Stromal cell of bone marrow (primary cell): ENCODE results near the gene KCNJ1.

ENCODE experiments used
- DNase-seq: peaks from one replicate; pipeline ENCODE4 v3.0.0-alpha.2; 2012; ENCODE audit warnings: low read depth

Gene KCNJ1

DNA sequence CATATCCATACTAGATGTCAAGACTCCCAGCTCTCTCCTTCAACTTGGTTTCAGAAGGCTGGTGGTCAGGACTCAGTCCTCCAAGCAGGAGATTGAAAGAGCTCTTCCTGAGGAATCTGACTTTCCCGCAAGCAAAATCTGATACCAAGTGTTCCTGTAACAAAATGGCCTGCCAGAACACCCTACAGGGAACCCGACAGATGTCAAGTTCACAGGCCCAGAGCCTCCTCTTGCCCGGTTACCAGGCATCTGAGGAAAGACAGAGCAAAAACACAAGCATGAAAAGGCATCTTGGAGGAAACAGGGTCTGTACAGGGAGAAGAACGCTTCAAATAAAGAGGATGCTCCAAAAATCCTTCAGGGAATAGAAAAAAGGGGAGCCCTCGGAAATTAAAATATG is 15.4 kb upstream of the KCNJ1 start:
- no peak for DNase-seq

- no peak for DNase-seq
Measured at GRCh38 chr11:128881221-128881620, 14.1 kb upstream of the KCNJ1 start.

GRCh38 chr11:128879817-128880216 is 12.7 kb upstream of the KCNJ1 start:
- no peak for DNase-seq

GRCh38 chr11:128878455-128878854 is 11.4 kb upstream of the KCNJ1 start:
- DNase-seq: no peak

- no peak for DNase-seq
Measured at GRCh38 chr11:128877726-128878125, 10.6 kb upstream of the KCNJ1 start.

- no peak for DNase-seq
Measured at GRCh38 chr11:128876133-128876650, 9.1 kb upstream of the KCNJ1 start.

DNA sequence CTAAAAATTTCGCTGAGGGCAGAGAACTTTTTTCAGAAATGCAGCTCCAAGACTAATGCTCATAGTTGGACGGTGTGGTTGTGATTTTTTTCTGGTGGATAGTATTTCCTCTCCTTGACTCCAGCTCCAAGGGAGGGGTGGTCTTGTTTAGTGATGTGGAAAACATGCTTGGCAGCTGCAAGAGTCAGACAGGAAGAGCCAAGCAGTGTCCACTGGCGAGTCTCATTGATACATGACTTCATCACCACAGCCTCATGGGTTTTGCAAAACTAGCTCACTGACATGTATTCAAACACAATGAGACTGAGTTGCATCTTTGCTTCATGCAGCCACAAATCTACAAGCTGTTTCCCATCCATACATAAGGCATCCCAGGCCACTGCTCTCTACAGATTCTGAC is 7.3 kb upstream of the KCNJ1 start:
- DNase-seq: no peak

GRCh38 chr11:128872594-128872993 is 5.5 kb upstream of the KCNJ1 start:
- no peak for DNase-seq

GRCh38 chr11:128872094-128872493 is 5.0 kb upstream of the KCNJ1 start:
- DNase-seq: no peak

DNA sequence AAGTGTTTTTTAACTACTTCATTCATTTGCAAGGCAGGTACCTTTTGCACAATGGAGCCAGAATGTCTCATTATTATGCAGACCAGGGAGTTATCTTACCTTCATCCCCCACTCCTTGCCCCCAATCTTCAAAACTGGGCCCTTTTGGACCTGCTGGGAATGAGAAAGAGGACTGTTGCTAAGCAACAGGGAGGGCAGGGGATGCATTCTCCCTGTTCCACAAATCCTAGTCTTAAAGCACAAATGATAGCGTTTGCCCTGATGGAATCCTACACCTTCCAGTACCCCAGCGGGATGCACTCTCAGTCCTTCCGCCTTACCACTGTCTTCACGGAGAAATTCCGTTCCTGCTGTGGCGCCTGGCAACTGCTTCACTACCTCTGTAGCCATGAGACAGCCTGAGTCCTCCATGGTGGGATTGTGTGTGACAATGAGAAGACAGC is 4.1 kb upstream of the KCNJ1 start:
- DNase-seq: no peak

- no peak for DNase-seq
Measured at GRCh38 chr11:128868841-128869671, 2.0 kb upstream of the KCNJ1 start.

- DNase-seq: no peak
Measured at GRCh38 chr11:128865490-128865889, 1.6 kb downstream of the KCNJ1 start.

DNA sequence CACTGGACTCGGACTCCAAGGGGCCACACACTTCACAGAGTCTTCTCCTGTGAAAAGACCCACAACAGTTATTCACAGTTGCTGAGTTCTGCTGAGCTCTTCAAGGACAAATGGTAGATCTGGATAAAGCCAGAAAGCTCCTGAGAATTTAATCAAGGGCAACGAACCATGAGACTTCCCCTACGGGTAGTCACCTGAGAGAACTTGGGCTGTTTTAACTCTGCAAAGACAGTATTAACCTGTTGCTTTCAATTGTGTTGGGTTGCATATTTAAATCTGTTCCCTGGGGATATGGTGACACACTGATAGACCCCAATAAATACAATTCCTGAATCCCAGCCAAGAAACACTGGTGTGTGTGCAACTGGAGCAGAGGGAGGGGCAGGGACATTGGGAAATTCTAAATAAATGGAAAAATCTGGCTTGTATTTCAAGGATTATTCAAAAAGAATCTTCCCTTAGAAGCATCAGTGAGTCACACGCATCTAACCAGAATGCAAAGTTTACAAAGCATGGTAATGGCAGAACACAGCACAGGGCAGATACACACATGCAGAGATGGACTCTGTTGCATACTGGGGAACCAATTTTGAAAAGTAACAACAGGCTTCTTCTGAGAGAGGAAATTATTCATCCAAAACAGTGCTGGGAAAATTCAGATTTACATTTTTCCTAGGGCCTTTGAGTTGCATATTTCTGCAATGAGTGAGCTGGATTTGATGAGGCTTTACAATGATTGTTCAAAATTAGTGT is 4.0 kb downstream of the KCNJ1 start:
- peak; percentile 52 for DNase-seq

DNA sequence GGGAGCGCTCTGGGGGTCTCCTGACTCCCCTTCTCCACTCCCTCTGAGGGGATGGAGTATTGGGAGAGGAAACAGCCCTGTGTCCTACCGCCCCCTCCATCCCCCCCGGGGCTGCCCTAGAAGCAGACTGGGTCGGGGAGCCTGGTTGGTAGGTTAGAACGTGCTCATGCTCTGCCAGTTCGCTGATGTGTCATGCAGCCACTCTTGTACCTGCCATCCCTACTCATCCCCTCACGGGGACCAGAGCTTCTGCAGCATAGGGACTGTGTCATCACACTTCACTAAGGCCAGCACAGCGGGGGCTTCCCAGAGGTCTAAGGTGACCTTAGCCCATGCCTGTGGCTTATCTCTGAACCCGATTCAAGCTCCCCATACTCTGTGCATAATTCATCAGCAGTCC is 4.7 kb downstream of the KCNJ1 start:
- DNase-seq: no peak

DNA sequence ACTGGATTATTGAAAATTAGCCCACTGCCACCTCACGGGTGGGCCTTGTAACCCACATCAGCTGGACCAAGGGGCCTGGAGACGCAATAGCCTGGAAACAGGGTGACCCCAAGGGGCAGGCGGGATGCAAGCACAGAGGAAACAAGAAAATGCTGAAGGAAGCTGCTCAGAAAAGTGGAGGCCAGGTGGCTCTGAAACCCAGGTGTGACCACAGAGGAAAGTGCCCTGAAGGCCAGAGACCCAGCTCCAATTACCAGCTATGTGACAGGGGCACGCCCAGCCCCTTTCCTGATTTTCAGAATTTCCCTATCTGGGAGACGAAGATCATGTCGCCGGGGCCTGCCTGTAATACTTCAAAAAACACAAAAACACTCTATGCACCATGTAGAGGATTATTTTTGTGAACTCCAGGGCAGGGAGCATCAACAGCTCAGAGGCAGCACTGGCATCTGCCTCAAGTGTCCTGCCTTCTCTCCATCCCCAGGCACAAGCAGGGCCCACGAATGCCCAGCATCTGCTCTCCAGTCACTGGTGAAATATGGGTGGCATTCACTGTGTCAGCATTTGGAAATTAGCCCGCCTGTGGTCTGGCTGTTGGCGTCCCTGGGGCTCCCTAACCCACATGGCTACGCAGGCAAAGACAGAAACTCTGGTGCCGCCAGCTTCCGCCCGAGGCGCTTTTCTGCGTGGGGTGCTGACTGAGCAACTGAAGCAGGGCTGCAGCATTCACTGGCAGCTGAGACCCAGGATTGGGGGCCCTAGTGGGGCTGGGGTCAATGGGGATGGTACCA is 6.3 kb downstream of the KCNJ1 start:
- DNase-seq: peak; percentile 64

- no peak for DNase-seq
Measured at GRCh38 chr11:128859563-128860441, 7.3 kb downstream of the KCNJ1 start.

DNA sequence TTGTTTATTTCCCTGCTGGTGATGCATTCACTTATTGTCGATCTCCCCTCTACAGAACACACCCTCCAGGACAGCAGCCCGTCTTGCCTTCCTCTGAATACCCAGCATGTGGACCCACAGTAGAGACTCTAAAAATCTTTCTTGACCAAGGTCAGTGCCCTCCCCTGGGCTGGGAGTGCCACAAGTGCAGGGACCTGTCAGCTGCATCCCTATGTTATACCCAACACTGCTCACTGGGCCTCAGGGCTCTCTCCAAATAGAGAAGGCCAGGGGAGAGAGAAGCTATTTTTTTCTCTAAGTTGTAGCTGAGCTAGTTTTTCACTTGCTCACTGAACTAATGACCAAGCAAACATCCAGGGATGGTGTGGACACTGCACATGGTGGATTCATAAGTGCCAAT is 9.8 kb downstream of the KCNJ1 start:
- DNase-seq: no peak

DNA sequence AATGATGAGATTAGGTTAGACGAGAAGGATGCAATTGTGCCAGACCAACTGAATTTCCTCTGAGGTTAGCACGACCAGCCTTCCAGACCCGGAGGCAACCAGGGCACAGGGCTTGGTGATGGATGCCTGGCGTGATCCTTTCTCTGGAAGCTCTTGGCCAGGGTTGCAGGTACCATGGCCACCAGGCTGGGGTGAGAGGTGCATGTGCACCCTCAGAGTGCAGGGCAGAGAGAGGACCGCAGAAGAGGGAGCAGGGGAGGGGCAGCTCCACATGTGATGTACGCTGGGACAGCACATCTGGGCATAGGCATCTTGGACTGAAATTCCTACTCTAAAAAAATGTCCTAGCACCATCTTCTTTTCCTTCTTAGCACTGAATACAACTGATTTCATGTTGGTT is 10.9 kb downstream of the KCNJ1 start:
- no peak for DNase-seq

DNA sequence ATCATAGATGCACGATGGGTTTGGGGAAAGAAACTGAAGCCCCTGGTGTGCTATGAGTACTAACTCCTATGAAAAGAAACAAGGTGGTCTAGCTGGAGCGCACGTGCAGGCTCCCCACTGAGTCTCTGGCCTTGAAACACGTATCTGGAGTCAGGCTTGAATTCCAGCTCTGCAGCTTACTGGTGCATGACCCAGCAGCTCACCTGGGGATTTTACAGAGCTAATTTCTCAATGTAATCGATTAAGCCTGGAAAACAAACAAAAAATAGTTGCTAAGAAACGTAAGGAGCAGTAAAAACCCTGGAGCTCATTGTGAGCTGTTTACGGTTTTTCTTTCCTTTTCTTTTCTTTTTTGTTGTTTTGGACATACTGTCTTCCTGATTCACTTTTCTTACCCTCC is 12.3 kb downstream of the KCNJ1 start:
- DNase-seq: no peak

DNA sequence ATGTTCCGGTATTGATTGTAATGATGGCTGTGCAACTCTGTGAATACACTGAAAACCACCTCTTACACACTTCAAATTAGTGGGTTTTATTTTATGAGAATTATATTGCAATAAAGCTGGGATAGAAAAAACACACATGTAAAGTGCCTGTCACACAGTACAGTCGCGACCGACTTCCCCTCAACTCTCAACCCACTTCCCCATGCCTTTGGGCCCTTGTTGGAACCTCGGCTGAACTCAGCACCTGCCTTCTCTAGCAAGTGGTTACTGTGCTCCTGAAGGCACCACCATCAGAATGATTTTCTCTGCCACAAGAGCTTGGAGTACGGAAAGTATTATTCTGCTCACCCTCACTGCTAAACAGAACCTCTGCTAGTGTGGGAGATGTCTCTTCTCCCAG is 13.5 kb downstream of the KCNJ1 start:
- no peak for DNase-seq

- no peak for DNase-seq
Measured at GRCh38 chr11:128852327-128853023, 14.6 kb downstream of the KCNJ1 start.
